ENCODE results near the gene LAPTM5.
A peak's percentile ranks its signal among the peaks of the same experiment; 100 is the strongest.

LAPTM5 gene

GRCh38 chr1:30757352-30758120, at the start of gene LAPTM5:
Gene LAPTM5, minus strand, starts transcription at chr1:30757774. Its CDS starts 29 bp downstream, at chr1:30757745.
- Histone ChIP-seq H3K9me3 (ENCODE audit: control insufficient read depth in 5 of 5, low read length in 5 of 5) (no peaks in the 10 kb centered on the region), H3K36me3 (ENCODE audit: control insufficient read depth in 5 of 5, insufficient read depth in 5 of 5, low read length in 5 of 5) (no peaks in the 10 kb centered on the region), H3K27me3 (ENCODE audit: control insufficient read depth in 5 of 5, insufficient read depth in 4 of 5, low read length in 5 of 5) (no peaks in the 10 kb centered on the region), H3K4me3 (ENCODE audit: low read depth in 1 of 5, low read length in 5 of 5) (peak within 1 kb of the TSS; percentile 52 to 80 (median 70)), H3K4me1 (ENCODE audit: control insufficient read depth in 5 of 5, insufficient read depth in 5 of 5, low read length in 5 of 5) (peaks cover 9 to 92% (median 52%) of the 10 kb centered on the region in 5 donors), H3K27ac (ENCODE audit: low read depth, low read length) (peak within 1 kb of the TSS; percentile 78), H3K9ac (ENCODE audit: low read length in 5 of 5) (peak within 1 kb of the TSS; percentile 22 to 80 (median 67))

- no peaks in the 10 kb centered on the region for H3K27me3 ChIP-seq (ENCODE audit: control insufficient read depth in 5 of 5, insufficient read depth in 4 of 5, low read length in 5 of 5)
- H3K9me3 ChIP-seq (ENCODE audit: control insufficient read depth in 5 of 5, low read length in 5 of 5), result no peaks in the 10 kb centered on the region
- H3K9ac ChIP-seq (ENCODE audit: low read length in 5 of 5), result no peak overlapping the region
- H3K36me3 ChIP-seq (ENCODE audit: control insufficient read depth in 5 of 5, insufficient read depth in 5 of 5, low read length in 5 of 5), result no peaks in the 10 kb centered on the region
- H3K27ac ChIP-seq (ENCODE audit: low read depth, low read length), result no peak overlapping the region
- no peak overlapping the region for H3K4me3 ChIP-seq (ENCODE audit: low read depth in 1 of 5, low read length in 5 of 5)
- peaks cover 0 to 31% (median 28%) of the 10 kb centered on the region in 5 donors for H3K4me1 ChIP-seq (ENCODE audit: control insufficient read depth in 5 of 5, insufficient read depth in 5 of 5, low read length in 5 of 5)
Observed at GRCh38 chr1:30806381-30807317, 49.1 kb upstream of the LAPTM5 start.

- no peak overlapping the region for H3K27ac ChIP-seq (ENCODE audit: low read depth, low read length)
- H3K36me3 ChIP-seq (ENCODE audit: control insufficient read depth in 5 of 5, insufficient read depth in 5 of 5, low read length in 5 of 5), result no peaks in the 10 kb centered on the region
- H3K27me3 ChIP-seq (ENCODE audit: control insufficient read depth in 5 of 5, insufficient read depth in 4 of 5, low read length in 5 of 5), result no peaks in the 10 kb centered on the region
- no peaks in the 10 kb centered on the region for H3K9me3 ChIP-seq (ENCODE audit: control insufficient read depth in 5 of 5, low read length in 5 of 5)
- peaks cover 0 to 33% (median 31%) of the 10 kb centered on the region in 5 donors for H3K4me1 ChIP-seq (ENCODE audit: control insufficient read depth in 5 of 5, insufficient read depth in 5 of 5, low read length in 5 of 5)
- H3K4me3 ChIP-seq (ENCODE audit: low read depth in 1 of 5, low read length in 5 of 5), result no peak overlapping the region
- no peak overlapping the region for H3K9ac ChIP-seq (ENCODE audit: low read length in 5 of 5)
Observed at GRCh38 chr1:30805304-30806003, 47.9 kb upstream of the LAPTM5 start.

- Histone ChIP-seq H3K9ac (ENCODE audit: low read length in 5 of 5) (no peak overlapping the region), H3K4me1 (ENCODE audit: control insufficient read depth in 5 of 5, insufficient read depth in 5 of 5, low read length in 5 of 5) (peaks cover 0 to 35% (median 27%) of the 10 kb centered on the region in 5 donors), H3K9me3 (ENCODE audit: control insufficient read depth in 5 of 5, low read length in 5 of 5) (no peaks in the 10 kb centered on the region), H3K27ac (ENCODE audit: low read depth, low read length) (no peak overlapping the region), H3K36me3 (ENCODE audit: control insufficient read depth in 5 of 5, insufficient read depth in 5 of 5, low read length in 5 of 5) (no peaks in the 10 kb centered on the region), H3K27me3 (ENCODE audit: control insufficient read depth in 5 of 5, insufficient read depth in 4 of 5, low read length in 5 of 5) (no peaks in the 10 kb centered on the region), H3K4me3 (ENCODE audit: low read depth in 1 of 5, low read length in 5 of 5) (no peak overlapping the region)
Observed at GRCh38 chr1:30804822-30805221, 47.2 kb upstream of the LAPTM5 start.

- no peaks in the 10 kb centered on the region for H3K36me3 ChIP-seq (ENCODE audit: control insufficient read depth in 5 of 5, insufficient read depth in 5 of 5, low read length in 5 of 5)
- H3K4me1 ChIP-seq (ENCODE audit: control insufficient read depth in 5 of 5, insufficient read depth in 5 of 5, low read length in 5 of 5), result peaks cover 0 to 35% (median 24%) of the 10 kb centered on the region in 5 donors
- no peaks in the 10 kb centered on the region for H3K9me3 ChIP-seq (ENCODE audit: control insufficient read depth in 5 of 5, low read length in 5 of 5)
- H3K27ac ChIP-seq (ENCODE audit: low read depth, low read length), result no peak overlapping the region
- H3K9ac ChIP-seq (ENCODE audit: low read length in 5 of 5), result no peak overlapping the region
- H3K27me3 ChIP-seq (ENCODE audit: control insufficient read depth in 5 of 5, insufficient read depth in 4 of 5, low read length in 5 of 5), result no peaks in the 10 kb centered on the region
- H3K4me3 ChIP-seq (ENCODE audit: low read depth in 1 of 5, low read length in 5 of 5), result no peak overlapping the region
Observed at GRCh38 chr1:30804352-30804751, 46.8 kb upstream of the LAPTM5 start.

GRCh38 chr1:30803562-30803961, 46.0 kb upstream of the LAPTM5 start:
- H3K9ac ChIP-seq (ENCODE audit: low read length in 5 of 5), result no peak overlapping the region
- H3K36me3 ChIP-seq (ENCODE audit: control insufficient read depth in 5 of 5, insufficient read depth in 5 of 5, low read length in 5 of 5), result no peaks in the 10 kb centered on the region
- H3K4me1 ChIP-seq (ENCODE audit: control insufficient read depth in 5 of 5, insufficient read depth in 5 of 5, low read length in 5 of 5), result peaks cover 0 to 43% (median 32%) of the 10 kb centered on the region in 5 donors
- H3K27me3 ChIP-seq (ENCODE audit: control insufficient read depth in 5 of 5, insufficient read depth in 4 of 5, low read length in 5 of 5), result no peaks in the 10 kb centered on the region
- no peaks in the 10 kb centered on the region for H3K9me3 ChIP-seq (ENCODE audit: control insufficient read depth in 5 of 5, low read length in 5 of 5)
- no peak overlapping the region for H3K4me3 ChIP-seq (ENCODE audit: low read depth in 1 of 5, low read length in 5 of 5)
- H3K27ac ChIP-seq (ENCODE audit: low read depth, low read length), result no peak overlapping the region

GRCh38 chr1:30801771-30802198, 44.2 kb upstream of the LAPTM5 start:
- no peaks in the 10 kb centered on the region for H3K36me3 ChIP-seq (ENCODE audit: control insufficient read depth in 5 of 5, insufficient read depth in 5 of 5, low read length in 5 of 5)
- no peak overlapping the region for H3K9ac ChIP-seq (ENCODE audit: low read length in 5 of 5)
- no peaks in the 10 kb centered on the region for H3K9me3 ChIP-seq (ENCODE audit: control insufficient read depth in 5 of 5, low read length in 5 of 5)
- peak overlapping the region in 1 of 5 donors; percentile 39 for H3K4me3 ChIP-seq (ENCODE audit: low read depth in 1 of 5, low read length in 5 of 5)
- no peak overlapping the region for H3K27ac ChIP-seq (ENCODE audit: low read depth, low read length)
- H3K27me3 ChIP-seq (ENCODE audit: control insufficient read depth in 5 of 5, insufficient read depth in 4 of 5, low read length in 5 of 5), result no peaks in the 10 kb centered on the region
- H3K4me1 ChIP-seq (ENCODE audit: control insufficient read depth in 5 of 5, insufficient read depth in 5 of 5, low read length in 5 of 5), result peaks cover 7 to 46% (median 40%) of the 10 kb centered on the region in 5 donors

GRCh38 chr1:30799233-30799511, 41.6 kb upstream of the LAPTM5 start:
- Histone ChIP-seq H3K27me3 (ENCODE audit: control insufficient read depth in 5 of 5, insufficient read depth in 4 of 5, low read length in 5 of 5) (no peaks in the 10 kb centered on the region), H3K27ac (ENCODE audit: low read depth, low read length) (no peak overlapping the region), H3K9me3 (ENCODE audit: control insufficient read depth in 5 of 5, low read length in 5 of 5) (no peaks in the 10 kb centered on the region), H3K4me1 (ENCODE audit: control insufficient read depth in 5 of 5, insufficient read depth in 5 of 5, low read length in 5 of 5) (peaks cover 7 to 40% (median 30%) of the 10 kb centered on the region in 5 donors), H3K4me3 (ENCODE audit: low read depth in 1 of 5, low read length in 5 of 5) (no peak overlapping the region), H3K36me3 (ENCODE audit: control insufficient read depth in 5 of 5, insufficient read depth in 5 of 5, low read length in 5 of 5) (no peaks in the 10 kb centered on the region), H3K9ac (ENCODE audit: low read length in 5 of 5) (peak overlapping the region in 1 of 5 donors; percentile 38)

GRCh38 chr1:30798389-30799232, 41.0 kb upstream of the LAPTM5 start:
- no peaks in the 10 kb centered on the region for H3K27me3 ChIP-seq (ENCODE audit: control insufficient read depth in 5 of 5, insufficient read depth in 4 of 5, low read length in 5 of 5)
- H3K4me1 ChIP-seq (ENCODE audit: control insufficient read depth in 5 of 5, insufficient read depth in 5 of 5, low read length in 5 of 5), result peaks cover 7 to 40% (median 30%) of the 10 kb centered on the region in 5 donors
- peak overlapping the region in 2 of 5 donors; percentile 31 to 38 for H3K9ac ChIP-seq (ENCODE audit: low read length in 5 of 5)
- peak overlapping the region; percentile 46 for H3K27ac ChIP-seq (ENCODE audit: low read depth, low read length)
- H3K36me3 ChIP-seq (ENCODE audit: control insufficient read depth in 5 of 5, insufficient read depth in 5 of 5, low read length in 5 of 5), result no peaks in the 10 kb centered on the region
- no peaks in the 10 kb centered on the region for H3K9me3 ChIP-seq (ENCODE audit: control insufficient read depth in 5 of 5, low read length in 5 of 5)
- no peak overlapping the region for H3K4me3 ChIP-seq (ENCODE audit: low read depth in 1 of 5, low read length in 5 of 5)

Measured in subcutaneous abdominal adipose tissue (tissue), 5 donors.